HG02970 (cell line): ENCODE results near the gene OLFM1.
"Not testable (repeated sequence)": the region's sequence is repeated elsewhere in the genome, so short reads cannot be mapped to it uniquely, and the experiment has no call there.

Experiments used
- ATAC-seq: cut with Tn5 transposase; IDR thresholded peaks from one replicate; pipeline ENCODE4 v1.9.1; 2021; ENCODE audit warnings: mild to moderate bottlenecking, moderate library complexity, moderate number of reproducible peaks; ENCODE audit not compliant: unreplicated experiment, low FRiP score

OLFM1 gene

DNA sequence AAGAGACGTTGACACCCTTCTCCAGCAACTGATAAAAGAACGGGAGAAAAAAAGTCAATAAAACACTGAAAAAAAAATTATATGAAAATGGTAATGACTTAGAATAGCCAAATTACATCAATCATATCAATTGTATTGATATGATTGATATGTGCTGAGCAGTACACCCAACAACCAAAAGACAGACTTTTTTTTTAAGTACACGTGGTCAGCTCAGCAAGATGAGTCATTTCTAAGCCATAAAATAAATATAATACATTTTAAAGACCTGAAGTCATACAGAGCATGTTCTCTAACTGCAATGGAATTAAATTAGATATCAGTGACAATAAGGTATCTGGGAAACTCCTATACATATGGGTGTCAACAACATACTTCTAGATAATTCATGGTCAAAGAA is 30.9 kb upstream of the OLFM1 start:
- ATAC-seq: no peak

DNA sequence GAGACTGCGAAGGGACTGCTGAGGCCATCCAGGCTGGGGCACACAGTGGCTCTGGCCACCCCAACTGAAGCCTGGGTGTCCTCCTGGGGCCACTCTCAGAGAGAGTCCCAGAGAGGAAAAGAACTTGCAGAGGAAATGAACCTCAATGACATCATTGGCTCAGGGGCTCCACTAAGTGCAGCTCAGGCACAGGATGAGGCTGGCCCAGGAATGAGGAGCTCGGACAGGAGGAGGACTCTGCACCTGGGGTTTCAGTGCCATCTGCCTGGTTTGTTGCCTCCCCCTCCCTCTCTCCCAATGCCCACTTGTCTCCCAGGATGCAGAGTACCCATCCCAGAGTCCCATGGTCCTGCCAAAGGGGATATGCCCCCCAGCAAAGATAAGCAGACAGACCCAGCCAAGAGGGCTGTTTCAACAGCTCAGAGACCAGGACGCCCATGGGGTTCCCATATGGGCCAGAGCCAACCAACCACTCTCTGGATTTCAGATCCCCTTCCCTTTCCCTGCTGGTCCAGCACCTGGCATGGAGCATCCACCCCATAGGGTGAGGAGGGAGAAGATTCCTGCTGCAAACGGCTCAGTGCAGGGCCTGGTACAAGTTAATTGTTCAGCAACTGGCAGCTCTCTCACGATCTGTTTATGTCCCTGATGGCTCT is 26.9 kb upstream of the OLFM1 start:
- no peak for ATAC-seq

DNA sequence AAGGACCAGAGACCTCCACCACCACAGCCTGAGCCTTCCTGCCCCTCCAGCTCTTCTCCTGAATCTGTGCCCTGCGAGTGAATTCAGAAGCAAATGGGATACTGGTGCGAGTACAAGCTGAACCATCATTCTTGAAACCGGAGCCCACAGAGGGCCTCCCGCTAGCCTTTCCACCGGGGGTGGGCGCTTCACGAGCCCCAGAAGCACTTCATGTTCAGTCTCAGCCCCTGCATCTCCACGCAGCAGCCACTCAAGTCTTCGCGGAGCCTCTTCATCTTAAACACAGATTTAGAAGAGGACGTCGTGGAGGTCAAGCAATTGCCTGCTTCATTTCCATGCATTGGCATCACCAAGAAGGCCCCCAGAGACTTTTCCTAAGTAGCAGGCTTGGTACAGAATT is 26.0 kb upstream of the OLFM1 start:
- no peak for ATAC-seq

DNA sequence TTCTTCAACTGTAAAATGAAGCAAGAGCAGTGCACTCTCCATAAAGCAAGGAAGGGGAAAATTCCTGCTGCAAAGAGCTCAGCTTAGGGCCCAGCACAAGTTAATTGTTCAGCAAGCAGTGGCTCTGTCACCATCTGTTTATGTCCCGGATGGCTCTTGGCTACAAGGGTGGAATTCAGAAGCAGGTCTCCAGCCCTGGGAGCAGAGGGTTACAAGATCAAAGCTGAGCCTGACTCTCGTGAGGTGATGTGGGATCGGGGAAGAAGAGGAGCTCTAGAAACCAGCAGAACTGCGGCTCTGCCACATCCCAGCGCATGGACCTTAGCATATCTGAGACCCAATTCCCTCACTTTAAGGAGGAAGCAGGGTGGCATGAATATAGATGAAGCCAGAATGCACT is 25.2 kb upstream of the OLFM1 start:
- ATAC-seq: no peak

GRCh38 chr9:135063466-135063865 is 24.0 kb upstream of the OLFM1 start:
- not testable (repeated sequence) for ATAC-seq

- ATAC-seq: not testable (repeated sequence)
Observed at GRCh38 chr9:135063888-135064287, 23.6 kb upstream of the OLFM1 start.

DNA sequence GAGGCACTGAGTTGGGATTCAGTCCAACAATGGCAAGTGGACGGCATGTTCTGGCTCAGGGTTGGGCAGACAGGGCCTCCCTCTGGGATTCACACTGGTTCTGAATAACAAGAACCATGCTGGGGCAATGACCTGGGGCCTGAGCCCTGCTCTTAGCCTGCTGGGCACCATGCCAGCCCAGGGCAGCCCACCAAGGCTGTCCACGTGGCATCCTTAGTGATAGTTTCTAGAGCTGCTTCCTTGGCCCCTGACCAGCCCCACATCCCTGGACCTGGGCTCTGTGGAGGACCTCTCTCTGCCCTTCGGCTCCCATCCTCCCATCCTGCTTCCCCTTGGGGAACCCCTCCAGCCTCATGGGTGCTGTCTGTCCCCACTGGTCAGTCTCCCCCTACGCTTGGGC is 22.3 kb upstream of the OLFM1 start:
- ATAC-seq: no peak

DNA sequence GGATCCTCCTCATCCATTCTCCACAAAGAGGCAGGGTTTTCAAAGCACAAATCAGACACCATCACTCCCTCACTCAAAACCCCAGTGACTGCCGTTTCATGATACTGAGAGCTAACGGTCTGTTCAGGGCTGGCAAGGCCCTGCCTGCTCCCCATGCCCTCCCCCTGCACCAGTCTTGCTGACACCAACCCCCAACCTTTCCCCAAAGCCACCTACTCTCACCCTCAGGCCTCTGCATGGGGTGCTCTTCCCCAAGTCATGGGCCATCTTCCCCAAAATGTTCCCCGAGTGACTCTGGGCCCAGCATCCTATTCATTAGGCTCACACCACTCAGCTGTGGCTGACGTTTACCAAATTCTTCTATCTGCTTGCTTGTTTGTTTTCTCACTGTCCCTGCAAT is 21.7 kb upstream of the OLFM1 start:
- ATAC-seq: no peak

- ATAC-seq: no peak
Observed at GRCh38 chr9:135066291-135066690, 21.2 kb upstream of the OLFM1 start.

GRCh38 chr9:135067096-135067710 is 20.3 kb upstream of the OLFM1 start:
- ATAC-seq: no peak

- ATAC-seq: no peak
Observed at GRCh38 chr9:135068776-135069415, 18.6 kb upstream of the OLFM1 start.

DNA sequence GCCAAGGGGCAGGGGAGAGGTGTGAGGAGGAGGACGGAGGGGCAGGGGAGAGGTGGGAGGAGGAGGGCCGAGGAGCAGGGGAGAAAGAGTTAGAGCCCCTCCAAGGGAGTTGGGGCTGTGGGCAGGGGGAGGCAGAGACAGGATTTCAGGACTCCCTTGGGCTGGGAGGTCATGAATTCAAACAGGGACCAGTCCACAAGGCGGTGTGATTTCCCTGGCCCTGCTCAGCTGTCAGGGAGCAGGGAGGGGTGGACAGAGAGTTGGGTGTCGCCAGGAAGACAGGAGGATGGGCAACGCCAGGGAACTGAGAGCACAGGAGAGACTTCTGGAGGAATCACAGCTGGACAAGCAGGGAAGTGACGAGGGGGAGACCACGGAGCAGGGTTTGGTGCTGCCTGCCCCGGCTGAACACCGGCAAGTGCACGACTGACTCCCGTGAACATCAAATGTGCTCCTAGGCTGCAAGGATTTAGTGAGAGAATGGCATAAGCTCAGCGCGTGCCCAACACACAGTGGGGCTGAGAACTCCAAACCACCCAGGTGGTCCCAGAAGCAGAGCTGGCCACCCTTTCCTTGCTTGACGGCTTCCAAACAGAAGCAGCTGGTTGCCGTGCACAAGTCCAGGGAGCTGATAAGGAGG is 17.8 kb upstream of the OLFM1 start:
- ATAC-seq: no peak

GRCh38 chr9:135070198-135070951 is 17.1 kb upstream of the OLFM1 start:
- ATAC-seq: no peak

DNA sequence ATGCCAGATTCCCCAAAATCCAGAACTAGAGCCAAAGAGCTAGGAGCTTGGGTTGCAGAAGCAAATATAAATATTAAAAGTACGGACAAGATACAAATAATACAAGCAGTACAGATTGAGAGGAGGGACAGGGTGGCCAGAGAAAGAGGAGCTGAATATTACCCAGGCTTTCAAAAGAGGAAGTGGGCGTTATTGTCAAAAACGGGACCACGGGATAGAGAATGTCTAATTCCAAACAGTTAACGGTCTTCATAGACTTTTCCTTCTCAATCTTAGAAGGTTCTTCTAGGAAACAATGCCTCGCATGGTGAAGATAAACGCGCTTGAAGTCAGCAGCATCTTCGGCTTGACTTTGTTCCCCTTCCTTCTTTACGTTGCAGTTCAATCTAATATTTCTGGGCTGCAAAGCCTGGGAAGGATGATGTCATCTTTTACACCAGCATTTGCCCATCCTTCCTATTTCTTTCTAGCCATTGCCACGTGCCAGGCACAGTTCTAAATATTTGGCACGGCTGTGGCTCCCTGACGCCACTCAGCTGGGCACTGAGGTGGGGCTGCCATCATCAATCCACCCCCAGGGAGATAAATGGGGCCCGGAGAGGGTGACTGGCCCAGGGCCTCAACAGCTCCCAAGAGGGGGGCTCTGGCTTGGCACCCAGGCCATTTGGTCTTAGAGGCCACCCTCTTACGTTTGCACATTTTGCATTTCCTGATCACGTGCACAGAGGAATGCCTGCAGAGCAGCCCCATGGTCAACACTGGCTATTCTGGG is 16.3 kb upstream of the OLFM1 start:
- no peak for ATAC-seq

DNA sequence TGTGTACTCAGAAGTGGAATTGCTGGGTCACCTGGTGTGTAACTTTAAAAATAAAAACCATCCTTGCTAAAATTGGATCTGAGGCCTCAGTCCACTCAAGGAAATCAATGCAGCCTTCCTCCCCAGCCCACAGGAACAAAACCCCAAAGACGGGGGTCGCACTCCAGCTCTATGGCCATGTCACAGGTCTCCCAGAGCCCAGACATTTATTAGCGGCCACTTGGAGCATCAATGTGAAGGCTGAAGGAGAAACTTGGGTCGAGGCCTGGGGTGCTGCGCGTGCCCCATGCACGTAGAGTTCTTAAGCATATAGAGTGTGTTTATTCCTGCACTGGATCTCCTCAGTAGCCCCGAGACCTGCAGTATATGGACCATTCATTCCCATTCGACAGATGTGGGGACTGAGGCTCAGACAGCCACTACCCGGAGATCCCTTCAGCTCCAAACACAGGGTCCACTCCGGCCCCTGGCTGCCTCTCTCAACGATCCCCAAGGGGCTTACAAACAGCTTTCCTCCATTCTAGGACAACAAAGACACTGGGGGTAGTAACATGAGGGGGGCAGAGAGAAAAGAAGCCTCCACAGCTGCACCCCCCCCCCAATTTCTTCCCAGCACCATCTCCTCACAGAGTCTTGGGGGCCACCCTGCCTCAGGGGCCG is 14.3 kb upstream of the OLFM1 start:
- no peak for ATAC-seq

- no peak for ATAC-seq
Observed at GRCh38 chr9:135073741-135074305, 13.6 kb upstream of the OLFM1 start.

DNA sequence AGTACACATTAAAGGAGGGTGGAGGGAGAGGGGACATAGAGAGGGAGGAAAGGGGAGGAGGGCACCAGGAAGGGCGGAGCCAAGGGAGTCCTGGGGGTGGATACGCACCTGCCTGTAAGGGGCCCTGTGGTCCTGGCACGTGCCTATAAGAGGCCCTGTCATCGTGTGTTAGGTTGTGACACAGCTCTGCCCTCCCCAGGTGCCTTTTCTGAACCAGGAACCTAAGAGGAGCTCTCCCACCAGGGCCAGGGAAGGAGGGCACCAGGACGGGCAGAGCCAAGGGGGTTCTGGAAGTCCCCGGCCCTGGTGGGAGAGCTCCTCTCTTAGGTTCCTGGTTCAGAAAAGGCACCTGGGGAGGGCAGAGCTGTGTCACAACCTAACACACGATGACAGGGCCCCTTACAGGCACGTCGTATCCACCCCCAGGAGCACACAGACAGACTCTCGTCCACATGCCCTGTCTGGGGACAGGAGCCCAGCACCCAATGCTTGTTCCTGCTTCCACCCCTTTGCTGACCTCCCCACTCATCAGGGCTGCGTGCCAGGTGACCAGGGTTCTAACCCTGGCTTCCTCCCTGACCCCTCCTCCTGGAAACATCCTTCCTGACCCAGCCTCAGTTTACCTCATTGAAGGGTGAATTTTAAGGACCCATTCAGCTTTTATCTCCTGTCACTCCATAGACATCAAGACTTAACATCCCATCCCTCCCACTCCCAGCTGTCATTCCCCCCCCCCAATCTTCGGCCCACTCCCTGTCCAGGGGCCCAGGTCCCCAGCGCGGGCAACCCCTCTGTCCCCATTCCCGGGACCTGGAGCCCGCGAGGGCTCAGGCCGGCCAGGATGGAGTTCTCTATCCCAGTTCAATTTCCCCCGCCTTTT is 12.9 kb upstream of the OLFM1 start:
- no peak for ATAC-seq
